Hepatocyte (in vitro differentiated cells): ENCODE results near the gene NFRKB.

Experiments used
- EZH2 ChIP-seq: fragments of 200-600 bp; sonication (generic); IDR thresholded peaks from 2 replicates; pipeline ENCODE4 v1.6.1; 2016; ENCODE audit warnings: antibody characterized with exemption, mild to moderate bottlenecking, borderline replicate concordance
- TF ChIP-seq, protein P1 (sequence below): fragments of 200-600 bp; sonication (generic); IDR thresholded peaks from 2 replicates; pipeline ENCODE4 v1.5.1; 2016; ENCODE audit warnings: antibody characterized with exemption, mild to moderate bottlenecking; ENCODE audit not compliant: poor library complexity

DNA sequence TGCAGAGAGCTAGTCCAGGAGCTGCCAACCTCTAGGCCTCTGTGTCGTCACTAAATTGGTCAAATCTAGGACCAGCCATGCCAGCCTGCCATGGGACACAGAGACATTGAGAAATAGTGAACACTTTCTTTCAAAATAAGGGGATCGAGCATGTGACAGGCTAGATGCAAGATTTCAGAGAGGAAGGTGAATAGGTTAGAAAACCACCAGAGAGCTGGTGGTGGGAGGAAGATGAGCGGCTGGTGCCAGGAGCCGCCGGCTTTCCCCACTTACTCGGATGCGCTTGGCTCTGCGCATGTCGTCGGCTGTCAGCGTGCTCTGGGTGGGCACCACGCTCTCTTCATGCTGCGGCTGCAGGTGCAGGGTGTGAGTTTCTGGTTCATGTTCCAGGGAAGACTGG, 35.4 kb upstream of the NFRKB start:
- TF ChIP-seq, protein P1, sequence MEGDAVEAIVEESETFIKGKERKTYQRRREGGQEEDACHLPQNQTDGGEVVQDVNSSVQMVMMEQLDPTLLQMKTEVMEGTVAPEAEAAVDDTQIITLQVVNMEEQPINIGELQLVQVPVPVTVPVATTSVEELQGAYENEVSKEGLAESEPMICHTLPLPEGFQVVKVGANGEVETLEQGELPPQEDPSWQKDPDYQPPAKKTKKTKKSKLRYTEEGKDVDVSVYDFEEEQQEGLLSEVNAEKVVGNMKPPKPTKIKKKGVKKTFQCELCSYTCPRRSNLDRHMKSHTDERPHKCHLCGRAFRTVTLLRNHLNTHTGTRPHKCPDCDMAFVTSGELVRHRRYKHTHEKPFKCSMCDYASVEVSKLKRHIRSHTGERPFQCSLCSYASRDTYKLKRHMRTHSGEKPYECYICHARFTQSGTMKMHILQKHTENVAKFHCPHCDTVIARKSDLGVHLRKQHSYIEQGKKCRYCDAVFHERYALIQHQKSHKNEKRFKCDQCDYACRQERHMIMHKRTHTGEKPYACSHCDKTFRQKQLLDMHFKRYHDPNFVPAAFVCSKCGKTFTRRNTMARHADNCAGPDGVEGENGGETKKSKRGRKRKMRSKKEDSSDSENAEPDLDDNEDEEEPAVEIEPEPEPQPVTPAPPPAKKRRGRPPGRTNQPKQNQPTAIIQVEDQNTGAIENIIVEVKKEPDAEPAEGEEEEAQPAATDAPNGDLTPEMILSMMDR: no peak
- TF ChIP-seq EZH2: no peak
